GM23338 (cell line): ENCODE results near the gene SMIM7. TPM values are rescaled to one million over a fixed set of nuclear protein-coding genes. Genes with fewer than 3 reads are reported as not detected.

Experiments used
- ATAC-seq: fragments of 200-7000 bp; cut with Tn5 transposase; 3 replicates; pipeline ENCODE4 v1.9.1; 2020
- DNase-seq: peaks from one replicate; pipeline ENCODE4 v3.0.0-alpha.2; 2015; ENCODE audit warnings: low spot score
- H2AFZ ChIP-seq: fragments of 200-600 bp; sonication (generic); 2 replicates; pipeline ENCODE4 v1.8.0; 2016; ENCODE audit warnings: antibody characterized with exemption, mild to moderate bottlenecking, moderate library complexity
- H3F3A ChIP-seq: fragments of 200-600 bp; sonication (generic); replicated peaks from 2 replicates; pipeline ENCODE4 v1.8.0; 2017; ENCODE audit warnings: antibody characterized with exemption, mixed run types, low read depth
- H3K27ac ChIP-seq: fragments of 200-600 bp; sonication (generic); 2 replicates; pipeline ENCODE4 v1.6.1; 2016; ENCODE audit warnings: low read depth
- H3K27me3 ChIP-seq: fragments of 200-600 bp; sonication (generic); 2 replicates; pipeline ENCODE4 v1.8.0; 2016; ENCODE audit warnings: mild to moderate bottlenecking, mixed run types, moderate library complexity; ENCODE audit not compliant: insufficient read depth
- H3K36me3 ChIP-seq: fragments of 200-600 bp; sonication (generic); 2 replicates; pipeline ENCODE4 v1.8.0; 2016; ENCODE audit warnings: mild to moderate bottlenecking; ENCODE audit not compliant: insufficient read depth
- H3K4me1 ChIP-seq: fragments of 200-600 bp; sonication (generic); 2 replicates; pipeline ENCODE4 v1.8.0; 2016; ENCODE audit warnings: mild to moderate bottlenecking, moderate library complexity; ENCODE audit not compliant: insufficient read depth
- H3K4me2 ChIP-seq: fragments of 200-600 bp; sonication (generic); 2 replicates; pipeline ENCODE4 v1.7.1; 2017; ENCODE audit warnings: mixed run types
- H3K4me3 ChIP-seq: fragments of 200-600 bp; sonication (generic); 2 replicates; pipeline ENCODE4 v1.6.1; 2016; ENCODE audit warnings: mixed run types
- H3K79me2 ChIP-seq: fragments of 200-600 bp; sonication (generic); replicated peaks from 2 replicates; pipeline ENCODE4 v1.8.0; 2017; ENCODE audit warnings: mild to moderate bottlenecking; ENCODE audit not compliant: insufficient read depth
- H3K9me2 ChIP-seq: fragments of 200-600 bp; sonication (generic); 2 replicates; pipeline ENCODE4 v1.8.0; 2017; ENCODE audit not compliant: insufficient read depth
- H4K20me1 ChIP-seq: fragments of 200-600 bp; sonication (generic); replicated peaks from 2 replicates; pipeline ENCODE4 v1.8.0; 2017; ENCODE audit warnings: mild to moderate bottlenecking; ENCODE audit not compliant: insufficient read depth
- H3K27ac Mint-ChIP-seq: 2 replicates; pipeline ENCODE4 v1.8.0; 2020; ENCODE audit warnings: inconsistent platforms, mild to moderate bottlenecking, moderate library complexity, mixed read lengths
- H3K27me3 Mint-ChIP-seq: 3 replicates; pipeline ENCODE4 v1.8.0; 2022; ENCODE audit warnings: low read depth, mild to moderate bottlenecking, moderate library complexity, mixed read lengths, inconsistent platforms; ENCODE audit not compliant: insufficient read depth, poor library complexity
- H3K36me3 Mint-ChIP-seq: 3 replicates; pipeline ENCODE4 v1.8.0; 2021; ENCODE audit warnings: low read depth, mild to moderate bottlenecking, inconsistent platforms, moderate library complexity, mixed read lengths
- H3K4me1 Mint-ChIP-seq: 3 replicates; pipeline ENCODE4 v1.8.0; 2020; ENCODE audit warnings: mild to moderate bottlenecking, inconsistent platforms, mixed read lengths
- H3K4me3 Mint-ChIP-seq: 3 replicates; pipeline ENCODE4 v1.8.0; 2021; ENCODE audit warnings: moderate library complexity, mild to moderate bottlenecking, inconsistent platforms, mixed read lengths
- H3K9me3 Mint-ChIP-seq: 3 replicates; pipeline ENCODE4 v1.8.0; 2020; ENCODE audit warnings: moderate library complexity, mild to moderate bottlenecking, inconsistent platforms, mixed read lengths
- CREB1 ChIP-seq: fragments of 250-450 bp; sonication (Bioruptor Pico); IDR thresholded peaks from 2 replicates; pipeline ENCODE4 v1.5.0; 2020; ENCODE audit warnings: low read depth, mild to moderate bottlenecking, moderate library complexity
- CTCF ChIP-seq, 2 experiments: fragments of 200-600 bp in 1 of 2; sonication (generic) in 1 of 2; conservative IDR thresholded peaks; 2 replicates each; pipeline versions ENCODE4 v1.5.1 to v1.6.1; 2016 to 2017; ENCODE audit warnings: antibody characterized with exemption in 2 of 2, low read depth in 2 of 2, mild to moderate bottlenecking in 2 of 2, moderate library complexity in 1 of 2
- ETS1 ChIP-seq: IDR thresholded peaks from 2 replicates; pipeline ENCODE4 v1.6.1; 2016; ENCODE audit warnings: antibody characterized with exemption
- EZH2 ChIP-seq: fragments of 200-600 bp; sonication (generic); IDR thresholded peaks from one replicate; pipeline ENCODE4 v1.8.0; 2017; ENCODE audit warnings: antibody characterized with exemption, mild to moderate bottlenecking, low read depth; ENCODE audit not compliant: unreplicated experiment
- EZH2phosphoT487 ChIP-seq: fragments of 200-600 bp; sonication (generic); IDR thresholded peaks from one replicate; pipeline ENCODE4 v1.8.1; 2018; ENCODE audit warnings: antibody characterized with exemption; ENCODE audit not compliant: unreplicated experiment
- JUNB ChIP-seq: IDR thresholded peaks from one replicate; pipeline ENCODE4 v1.6.1; 2016; ENCODE audit warnings: antibody characterized with exemption; ENCODE audit not compliant: unreplicated experiment
- NANOG ChIP-seq: IDR thresholded peaks from 2 replicates; pipeline ENCODE4 v1.6.1; 2016; ENCODE audit warnings: antibody characterized with exemption, borderline replicate concordance
- POLR2AphosphoS5 ChIP-seq: IDR thresholded peaks from 2 replicates; pipeline ENCODE4 v1.6.1; 2016; ENCODE audit warnings: antibody characterized with exemption, low read depth
- REST ChIP-seq: IDR thresholded peaks from one replicate; pipeline ENCODE4 v1.6.1; 2018; ENCODE audit warnings: antibody characterized with exemption; ENCODE audit not compliant: unreplicated experiment
- STAT1 ChIP-seq: IDR thresholded peaks from one replicate; pipeline ENCODE4 v1.6.1; 2016; ENCODE audit warnings: antibody characterized with exemption; ENCODE audit not compliant: unreplicated experiment
- ZNF114 ChIP-seq: fragments of 250-450 bp; sonication (Bioruptor Pico); IDR thresholded peaks from 2 replicates; pipeline ENCODE4 v1.5.0; 2020; ENCODE audit warnings: mild to moderate bottlenecking, moderate library complexity
- polyA plus RNA-seq: library from polyadenylated mRNA; unstranded; fragments of >200 nt; fragmentation: Nextera tagmentation; extraction: Ambion mirVana; gene quantifications from 2 replicates; pipeline ENCODE4 v1.2.1, GENCODE V29; 2016
- total RNA-seq: library from RNA; depleted of rRNA; stranded (reverse); fragments of >200 nt; shearing (Covaris generic); gene quantifications from 2 replicates; pipeline ENCODE4 v1.2.3, GENCODE V29; 2014

Gene SMIM7
- total and polyA plus RNA-seq, 2 experiments from 2014 or later, result 81.7 to 84.5 TPM

DNA sequence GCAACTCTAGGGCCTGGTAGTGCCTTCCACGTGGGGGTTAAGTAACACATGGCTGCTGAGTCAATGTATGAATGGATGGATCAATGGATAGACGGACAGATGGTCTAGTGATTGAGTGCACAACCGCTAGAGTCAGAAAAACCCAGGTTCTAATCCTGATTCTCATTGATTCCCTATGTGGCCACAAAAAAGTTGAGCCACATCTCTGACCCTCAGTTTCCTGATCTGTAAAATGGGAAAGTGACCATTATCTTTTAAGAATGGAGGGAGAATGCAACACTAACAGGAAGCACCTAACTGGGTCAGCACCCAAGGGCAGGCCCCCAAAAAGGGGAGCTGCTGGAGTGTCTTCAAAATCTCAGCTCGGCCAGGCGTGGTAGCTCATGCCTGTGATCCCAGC is 2.6 kb downstream of the SMIM7 start:
- no peaks in the 10 kb centered on the region for H3K9me2 ChIP-seq
- H3K27ac ChIP-seq, result no peak overlapping the region
- H3F3A ChIP-seq, result 0 out of 2 replicates have a peak, but pooled peaks cover 3% of the 10 kb centered on the region
- Mint-ChIP-seq H3K9me3 (no peaks in the 10 kb centered on the region), H3K36me3 (peaks cover 66% of the 10 kb centered on the region), H3K4me1 (peaks cover 5% of the 10 kb centered on the region; the same call in 2 of the 3 replicates), H3K4me3 (0 out of 3 replicates have a peak overlapping the region, but pooled peaks have one; percentile 6), H3K27me3 (peaks cover 12% of the 10 kb centered on the region), H3K27ac (no peak overlapping the region; the same call in 1 of the 2 replicates)
- no peak overlapping the region for H3K4me2 ChIP-seq
- no peak overlapping the region for H2AFZ ChIP-seq
- no peak for DNase-seq
- H3K36me3 ChIP-seq, result peaks cover 32% of the 10 kb centered on the region
- ATAC-seq, result no peak
- peaks cover 7% of the 10 kb centered on the region for H3K4me1 ChIP-seq
- peaks cover 21% of the 10 kb centered on the region for H4K20me1 ChIP-seq
- H3K27me3 ChIP-seq, result no peaks in the 10 kb centered on the region
- H3K79me2 ChIP-seq, result peaks cover 53% of the 10 kb centered on the region
- no peak overlapping the region for H3K4me3 ChIP-seq
- TF ChIP-seq ZNF114 (CRISPR knock-in tag), result no peak
- no peak for TF ChIP-seq CTCF (conservative IDR thresholded peaks at IDR 0.05; ENCODE audit: low read depth in 2 of 2)
- TF ChIP-seq JUNB, result no peak
- TF ChIP-seq POLR2AphosphoS5, result no peak
- no peak for TF ChIP-seq NANOG
- TF ChIP-seq STAT1, result no peak
- no peak for TF ChIP-seq EZH2phosphoT487
- TF ChIP-seq ETS1, result no peak

DNA sequence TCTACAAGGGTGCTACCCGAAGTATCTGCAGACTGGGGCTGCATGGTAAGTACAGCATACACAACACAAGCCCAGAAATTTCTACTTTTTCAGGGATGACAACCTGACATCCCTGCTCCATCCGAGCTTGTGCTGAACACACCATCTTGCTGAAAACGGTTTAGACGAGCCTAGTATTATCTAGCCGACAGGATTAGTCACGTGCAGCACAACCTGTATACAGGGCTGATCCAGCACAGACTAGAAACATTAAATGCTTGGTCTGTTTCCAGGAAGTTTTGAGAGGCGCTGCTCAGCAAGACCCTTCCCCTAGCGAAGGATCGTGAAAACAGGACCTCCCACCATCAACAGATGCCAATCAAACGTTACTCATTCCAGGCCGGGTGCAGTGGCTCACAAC is 4.2 kb downstream of the SMIM7 start:
- Histone ChIP-seq H3K4me1 (no peaks in the 10 kb centered on the region), H3K4me2 (no peak overlapping the region), H3K9me2 (no peaks in the 10 kb centered on the region), H3K4me3 (no peak overlapping the region), H4K20me1 (peaks cover 25% of the 10 kb centered on the region), H3K79me2 (peaks cover 46% of the 10 kb centered on the region), H2AFZ (no peak overlapping the region), H3K27me3 (no peaks in the 10 kb centered on the region), H3F3A (0 out of 2 replicates have a peak, but pooled peaks cover 3% of the 10 kb centered on the region), H3K27ac (no peak overlapping the region), H3K36me3 (peaks cover 38% of the 10 kb centered on the region)
- DNase-seq (no peak), ATAC-seq (no peak)
- Mint-ChIP-seq H3K4me3 (no peak overlapping the region), H3K4me1 (peaks cover 2% of the 10 kb centered on the region; the same call in 1 of the 3 replicates), H3K27ac (no peak overlapping the region), H3K36me3 (peaks cover 82% of the 10 kb centered on the region), H3K27me3 (peaks cover 8% of the 10 kb centered on the region), H3K9me3 (no peaks in the 10 kb centered on the region)
- TF ChIP-seq CREB1 (CRISPR knock-in tag) (no peak), EZH2 (no peak), REST (no peak), ETS1 (no peak), JUNB (no peak), STAT1 (no peak)
